HepG2 (cell line): ENCODE measurements around the gene CLNS1A. TPM values are rescaled to one million over a fixed set of nuclear protein-coding genes. Genes with fewer than 3 reads are reported as not detected.
A peak's percentile ranks its signal among the peaks of the same experiment; 100 is the strongest.

Experiments
- AHDC1 ChIP-seq: sonication (generic); formaldehyde crosslinking; IDR thresholded peaks from 2 replicates; pipeline ENCODE4 v1.5.1; 2020; ENCODE audit warnings: mild to moderate bottlenecking, missing genetic modification reagents, borderline replicate concordance
- ATF7-NPFF ChIP-seq: sonication (generic); formaldehyde crosslinking; IDR thresholded peaks from 2 replicates; pipeline ENCODE4 v1.8.1; 2023; ENCODE audit warnings: mild to moderate bottlenecking, low read depth, missing genetic modification reagents, moderate library complexity
- BRD4 ChIP-seq: sonication (generic); formaldehyde crosslinking; IDR thresholded peaks from 2 replicates; pipeline ENCODE4 v1.4.0; 2020; ENCODE audit warnings: missing genetic modification reagents
- HBP1 ChIP-seq: IDR thresholded peaks from 2 replicates; pipeline ENCODE4 v1.6.1; 2016; ENCODE audit warnings: low read depth, control low read depth
- IRF2 ChIP-seq: IDR thresholded peaks from 2 replicates; pipeline ENCODE4 v1.6.1; 2018; ENCODE audit warnings: missing genetic modification reagents, missing compliant biosample characterization
- ISX ChIP-seq: sonication (generic); formaldehyde crosslinking; conservative IDR thresholded peaks from 2 replicates; pipeline ENCODE4 v1.5.0; 2020; ENCODE audit warnings: missing genetic modification reagents
- KDM4B ChIP-seq: sonication (generic); formaldehyde crosslinking; IDR thresholded peaks from 2 replicates; pipeline ENCODE4 v1.4.0; 2020; ENCODE audit warnings: missing genetic modification reagents
- MXI1 ChIP-seq: IDR thresholded peaks from 3 replicates; pipeline ENCODE4 v1.6.1; 2012; ENCODE audit warnings: low read depth, low read length, inconsistent platforms, borderline replicate concordance
- PHF21A ChIP-seq: sonication (generic); formaldehyde crosslinking; IDR thresholded peaks from 2 replicates; pipeline ENCODE4 v1.5.0; 2020; ENCODE audit warnings: mild to moderate bottlenecking, missing genetic modification reagents
- POGZ ChIP-seq: sonication (generic); formaldehyde crosslinking; IDR thresholded peaks from 2 replicates; pipeline ENCODE4 v1.4.0; 2020; ENCODE audit warnings: mild to moderate bottlenecking, missing genetic modification reagents
- SNAPC4 ChIP-seq: sonication (generic); formaldehyde crosslinking; IDR thresholded peaks from 2 replicates; pipeline ENCODE4 v1.4.0; 2020; ENCODE audit warnings: mild to moderate bottlenecking, missing genetic modification reagents
- ZFP36L1 ChIP-seq: sonication (generic); formaldehyde crosslinking; IDR thresholded peaks from 2 replicates; pipeline ENCODE4 v1.8.0; 2022; ENCODE audit warnings: mild to moderate bottlenecking, missing genetic modification reagents, moderate library complexity
- ZNF136 ChIP-seq: sonication (generic); formaldehyde crosslinking; IDR thresholded peaks from 2 replicates; pipeline ENCODE4 v1.8.1; 2022; ENCODE audit warnings: low read depth, mild to moderate bottlenecking, moderate library complexity, missing genetic modification reagents
- ZNF18 ChIP-seq: sonication (generic); formaldehyde crosslinking; IDR thresholded peaks from 2 replicates; pipeline ENCODE4 v1.8.0; 2022; ENCODE audit warnings: mild to moderate bottlenecking, missing genetic modification reagents; ENCODE audit not compliant: insufficient replicate concordance
- ZNF350 ChIP-seq: sonication (generic); formaldehyde crosslinking; IDR thresholded peaks from 2 replicates; pipeline ENCODE4 v1.4.0; 2020; ENCODE audit warnings: mild to moderate bottlenecking, low read depth, missing genetic modification reagents, borderline replicate concordance
- polyA plus RNA-seq, 8 experiments: library from polyadenylated mRNA; depleted of rRNA in 3 of 8; stranded (reverse) in 7 of 8; unstranded in 1 of 8; fragments of >200 nt; fragmentation: Illumina TruSeq in 4 of 8; extraction: Trizol in 4 of 8; gene quantifications; 2 replicates each; pipeline versions ENCODE4 v1.2.1 to v1.2.3, GENCODE V29; 2011 to 2016; ENCODE audit warnings: low read depth in 4 of 8, missing spikeins in 1 of 8, mixed read lengths in 1 of 8; ENCODE audit not compliant: insufficient read depth in 1 of 8
- total RNA-seq, 5 experiments: library from RNA; depleted of rRNA; stranded (reverse); fragments of >200 nt; fragmentation: Illumina TruSeq; extraction: Trizol; gene quantifications; 2 replicates each; pipeline ENCODE4 v1.2.3, GENCODE V29; 2016; ENCODE audit warnings: low read depth in 1 of 5

Gene CLNS1A
- total and polyA plus RNA-seq, 2 of the 13 experiments (the other 11 are each of a cell fraction or from before 2014, with no cell fraction given), result 158 to 219 TPM

- TF ChIP-seq KDM4B (CRISPR knock-in tag), result 0 out of 2 replicates have a peak, but pooled peaks have one; percentile 6
- TF ChIP-seq ATF7-NPFF (CRISPR knock-in tag), result peak; percentile 58
- TF ChIP-seq ZFP36L1 (CRISPR knock-in tag), result no peak
- peak; percentile 8; the same call in 1 of the 2 replicates for TF ChIP-seq POGZ (CRISPR knock-in tag)
- TF ChIP-seq ZNF136 (CRISPR knock-in tag), result no peak
- no peak for TF ChIP-seq PHF21A (CRISPR knock-in tag)
- TF ChIP-seq HBP1 (CRISPR knock-in tag), result peak; percentile 8; the same call in 1 of the 2 replicates
- TF ChIP-seq IRF2, result 0 out of 2 replicates have a peak, but pooled peaks have one; percentile 20
- TF ChIP-seq BRD4 (CRISPR knock-in tag), result peak; percentile 50; the same call in 1 of the 2 replicates
- TF ChIP-seq MXI1, result no peak
- TF ChIP-seq SNAPC4 (CRISPR knock-in tag), result 0 out of 2 replicates have a peak, but pooled peaks have one; percentile 82
- TF ChIP-seq ZNF350 (CRISPR knock-in tag), result peak; percentile 82; the same call in 1 of the 2 replicates
- no peak for TF ChIP-seq ZNF18 (CRISPR knock-in tag)
- 0 out of 2 replicates have a peak, but pooled peaks have one; percentile 36 for TF ChIP-seq AHDC1
- 0 out of 2 replicates have a peak, but pooled peaks have one; percentile 53 for TF ChIP-seq ISX
Observed at GRCh38 chr11:77590194-77590782, 47.3 kb downstream of the CLNS1A start (continued).
